ENCODE results near the gene ZNF225.

The ZNF225 gene

GRCh38 chr19:44093931-44094765 is 19.1 kb upstream of the ZNF225 start, which contains the start of gene ZNF224 (continued):
- TF ChIP-seq ZBTB21 (tag by site-specific recombination; IDR thresholded peaks at IDR 0.05): peak; percentile 48; the same call in 1 of the 2 replicates
- peak; percentile 65; the same call in 1 of the 2 replicates for TF ChIP-seq TRIM28 (IDR thresholded peaks at IDR 0.05; ENCODE audit: borderline replicate concordance, low read length)
- TF ChIP-seq RBAK (tag by site-specific recombination; IDR thresholded peaks at IDR 0.05): 0 out of 2 replicates have a peak, but pooled peaks have one; percentile 7
- TF ChIP-seq PRDM4 (tag by site-specific recombination; IDR thresholded peaks at IDR 0.05): no peak
- TF ChIP-seq ZNF324 (tag by site-specific recombination; IDR thresholded peaks at IDR 0.05): peak; percentile 25
- peak; percentile 77 for TF ChIP-seq ZNF140 (tag by site-specific recombination; IDR thresholded peaks at IDR 0.05)
- no peak for TF ChIP-seq SALL2 (tag by site-specific recombination; IDR thresholded peaks at IDR 0.05; ENCODE audit: borderline replicate concordance)
- peak; percentile 62 for TF ChIP-seq PATZ1 (tag by site-specific recombination; IDR thresholded peaks at IDR 0.05)
- TF ChIP-seq ZXDB (tag by site-specific recombination; IDR thresholded peaks at IDR 0.05): peak; percentile 85; the same call in 1 of the 2 replicates
- TF ChIP-seq PRDM2 (tag by site-specific recombination; IDR thresholded peaks at IDR 0.05; ENCODE audit: borderline replicate concordance): no peak
- no peak for TF ChIP-seq ZFP41 (tag by site-specific recombination; IDR thresholded peaks at IDR 0.05; ENCODE audit: borderline replicate concordance)
- TF ChIP-seq ZNF16 (tag by site-specific recombination; IDR thresholded peaks at IDR 0.05; ENCODE audit: low read depth): 0 out of 2 replicates have a peak, but pooled peaks have one; percentile 10
- peak; percentile 85 for TF ChIP-seq EGR2 (tag by site-specific recombination; IDR thresholded peaks at IDR 0.05; ENCODE audit: low read depth)
- TF ChIP-seq SP7 (tag by site-specific recombination; IDR thresholded peaks at IDR 0.05): peak; percentile 67
- peak; percentile 46; the same call in 1 of the 2 replicates for TF ChIP-seq KLF9 (tag by site-specific recombination; IDR thresholded peaks at IDR 0.05; ENCODE audit: low read depth)
- 0 out of 2 replicates have a peak, but pooled peaks have one; percentile 49 for TF ChIP-seq ZNF10 (tag by site-specific recombination; IDR thresholded peaks at IDR 0.05)
- TF ChIP-seq ZNF560 (tag by site-specific recombination; IDR thresholded peaks at IDR 0.05; ENCODE audit: borderline replicate concordance): no peak
- TF ChIP-seq ZNF660 (tag by site-specific recombination; IDR thresholded peaks at IDR 0.05): peak; percentile 90
- TF ChIP-seq ZFHX2 (tag by site-specific recombination; conservative IDR thresholded peaks at IDR 0.05): peak; percentile 90
- peak; percentile 73 for TF ChIP-seq ZNF518A (tag by site-specific recombination; conservative IDR thresholded peaks at IDR 0.05; ENCODE audit: low read depth)
- TF ChIP-seq ZBTB48 (tag by site-specific recombination; IDR thresholded peaks at IDR 0.05): peak; percentile 98
- TF ChIP-seq ZBTB20 (tag by site-specific recombination; IDR thresholded peaks at IDR 0.05): peak; percentile 99
- peak; percentile 7; the same call in 1 of the 2 replicates for TF ChIP-seq WT1 (tag by site-specific recombination; IDR thresholded peaks at IDR 0.05)
- TF ChIP-seq HOXD13 (CRISPR knock-in tag; IDR thresholded peaks at IDR 0.05; ENCODE audit: borderline replicate concordance): no peak

All from HEK293 (cell line).